SK-N-MC (cell line): ENCODE measurements around the gene CTTN.

Experiments used
- DNase-seq: peaks from one replicate; pipeline ENCODE4 v3.0.0-alpha.2; 2011; ENCODE audit warnings: low read depth, low spot score
- H3K27ac ChIP-seq: fragments of 200-600 bp; sonication (generic); 2 replicates; pipeline ENCODE4 v1.5.1; 2016; ENCODE audit warnings: mixed run types
- H3K36me3 ChIP-seq: fragments of 200-600 bp; sonication (generic); 2 replicates; pipeline ENCODE4 v1.6.1; 2017; ENCODE audit warnings: antibody characterized with exemption, low read length, mixed read lengths; ENCODE audit not compliant: insufficient read depth
- H3K4me3 ChIP-seq: fragments of 200-600 bp; sonication (generic); 2 replicates; pipeline ENCODE4 v1.5.1; 2016
- H3K9ac ChIP-seq: fragments of 200-600 bp; sonication (generic); 2 replicates; pipeline ENCODE4 v1.8.0; 2017; ENCODE audit warnings: mixed run types, mixed read lengths; ENCODE audit not compliant: insufficient read length
- H3K9me3 ChIP-seq: fragments of 200-600 bp; sonication (generic); 2 replicates; pipeline ENCODE4 v1.6.1; 2017; ENCODE audit warnings: low read depth, mild to moderate bottlenecking, antibody characterized with exemption, low read length, moderate library complexity, mixed read lengths
- EZH2 ChIP-seq: fragments of 200-600 bp; sonication (generic); IDR thresholded peaks from one replicate; pipeline ENCODE4 v1.6.1; 2017; ENCODE audit warnings: antibody characterized with exemption
- FOXP2 ChIP-seq: optimal IDR thresholded peaks from 2 replicates; pipeline ENCODE3; 2011; ENCODE audit warnings: mild to moderate bottlenecking, moderate library complexity; ENCODE audit not compliant: insufficient read depth; ENCODE audit errors: extremely low read length, control extremely low read depth
- POLR2AphosphoS5 ChIP-seq: IDR thresholded peaks from 2 replicates; pipeline ENCODE4 v1.6.1; 2012; ENCODE audit warnings: mild to moderate bottlenecking, low read depth, low read length, borderline replicate concordance

The CTTN gene

DNA sequence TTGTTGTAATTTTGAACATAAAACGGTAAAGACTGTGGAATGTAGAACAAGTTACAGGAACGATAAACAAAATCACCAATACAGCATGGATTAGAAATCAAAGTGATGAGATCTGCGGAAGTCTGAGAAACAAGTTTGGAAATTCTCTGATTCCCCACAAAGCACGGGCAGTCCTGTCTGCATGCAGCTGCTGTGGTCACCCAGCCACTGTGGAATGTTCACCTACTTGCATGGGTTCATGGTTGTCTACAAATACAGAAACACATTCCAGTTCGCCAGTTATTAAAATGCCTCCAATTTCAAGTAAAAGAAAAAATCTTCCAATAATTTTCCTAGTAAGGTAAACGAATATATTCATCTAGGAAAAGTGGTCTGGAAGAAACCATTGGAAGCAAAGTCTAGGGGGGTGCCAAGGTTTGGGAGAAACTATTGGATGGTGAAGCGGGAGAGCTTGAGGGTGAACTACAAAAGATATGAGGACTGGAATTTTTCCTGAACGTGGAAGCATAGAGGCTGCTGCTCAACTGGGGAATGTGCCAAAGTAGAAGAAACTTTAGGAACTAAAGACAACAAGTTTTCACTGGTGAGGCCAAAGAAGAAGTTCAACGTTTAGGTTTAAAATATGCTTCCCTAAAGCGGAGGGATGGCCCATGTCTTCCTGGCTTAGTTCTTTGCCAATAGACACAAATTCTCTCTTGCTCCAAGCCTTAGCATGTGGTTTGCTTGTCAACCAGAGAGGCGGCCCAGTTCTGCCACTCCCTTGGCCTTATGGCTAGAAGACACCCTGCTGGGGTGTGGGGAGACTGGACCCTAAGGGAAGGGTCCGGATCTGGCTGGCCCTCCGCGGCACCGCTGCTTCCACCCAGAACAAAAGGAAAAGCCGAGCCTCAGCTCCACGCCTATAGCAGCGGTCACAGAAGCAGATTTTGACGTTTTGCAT is 70.2 kb downstream of the CTTN start:
- Histone ChIP-seq H3K9ac (no peak overlapping the region), H3K36me3 (no peaks in the 10 kb centered on the region), H3K9me3 (no peaks in the 10 kb centered on the region), H3K27ac (no peak overlapping the region), H3K4me3 (no peak overlapping the region)
- no peak for DNase-seq
- TF ChIP-seq FOXP2, result no peak
- no peak for TF ChIP-seq EZH2
- no peak for TF ChIP-seq POLR2AphosphoS5

DNA sequence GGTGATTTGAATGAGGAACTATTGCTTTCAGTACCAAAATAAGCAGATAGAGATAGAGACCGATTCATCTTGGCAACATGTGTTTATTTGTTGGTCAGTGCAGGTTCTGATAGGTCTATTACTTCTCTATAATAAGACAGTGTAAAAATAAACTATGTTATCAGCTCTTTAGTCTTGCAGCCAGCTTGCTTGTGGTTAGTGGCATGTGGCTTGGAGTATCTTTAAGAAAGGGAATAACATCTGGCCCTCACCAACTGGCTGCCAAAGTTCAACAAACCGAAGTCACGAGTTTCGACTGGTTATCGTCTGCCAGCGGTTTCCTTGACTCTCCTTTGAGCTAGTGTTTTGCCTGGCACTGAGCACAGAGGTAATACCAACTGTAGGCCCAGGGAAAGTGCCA is 71.8 kb downstream of the CTTN start:
- no peaks in the 10 kb centered on the region for H3K9me3 ChIP-seq
- no peak for TF ChIP-seq EZH2
- no peak for TF ChIP-seq FOXP2
- TF ChIP-seq POLR2AphosphoS5, result no peak
- DNase-seq, result no peak
- H3K4me3 ChIP-seq, result no peak overlapping the region
- H3K36me3 ChIP-seq, result no peaks in the 10 kb centered on the region
- H3K9ac ChIP-seq, result no peak overlapping the region
- no peak overlapping the region for H3K27ac ChIP-seq

- DNase-seq, result no peak
- Histone ChIP-seq H3K9me3 (no peaks in the 10 kb centered on the region), H3K9ac (no peak overlapping the region), H3K4me3 (no peak overlapping the region), H3K36me3 (no peaks in the 10 kb centered on the region), H3K27ac (no peak overlapping the region)
- TF ChIP-seq FOXP2 (no peak), EZH2 (no peak), POLR2AphosphoS5 (no peak)
These were observed 72.9 kb downstream of the CTTN start for GRCh38 chr11:70471254-70471653.

DNA sequence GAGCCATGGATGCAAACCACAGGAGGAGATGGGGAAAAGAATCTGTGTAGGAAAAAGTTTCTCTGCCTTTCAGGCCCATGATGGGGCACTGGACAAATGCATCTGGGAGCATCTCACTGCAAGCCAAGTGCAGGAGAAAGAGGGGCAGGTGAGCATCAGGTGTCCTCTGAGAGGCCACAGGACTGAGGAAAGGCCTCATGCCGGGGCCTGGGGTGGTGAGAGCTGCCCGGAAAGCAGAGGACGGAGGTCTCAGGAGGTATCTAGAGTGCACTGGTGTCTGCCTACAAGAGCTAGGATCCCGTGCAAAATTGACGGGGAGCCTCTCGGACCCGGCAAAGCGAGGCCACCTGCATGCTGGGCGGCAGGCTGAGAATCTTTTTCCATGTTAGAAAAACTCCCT is 73.9 kb downstream of the CTTN start:
- H3K9me3 ChIP-seq, result no peaks in the 10 kb centered on the region
- DNase-seq, result no peak
- H3K27ac ChIP-seq, result no peak overlapping the region
- no peak overlapping the region for H3K4me3 ChIP-seq
- no peaks in the 10 kb centered on the region for H3K36me3 ChIP-seq
- no peak for TF ChIP-seq POLR2AphosphoS5
- no peak for TF ChIP-seq FOXP2
- no peak for TF ChIP-seq EZH2
- no peak overlapping the region for H3K9ac ChIP-seq

- TF ChIP-seq FOXP2, result no peak
- TF ChIP-seq EZH2, result no peak
- TF ChIP-seq POLR2AphosphoS5, result no peak
- H3K9me3 ChIP-seq, result no peaks in the 10 kb centered on the region
- no peak overlapping the region for H3K9ac ChIP-seq
- H3K27ac ChIP-seq, result no peak overlapping the region
- H3K36me3 ChIP-seq, result no peaks in the 10 kb centered on the region
- no peak for DNase-seq
- no peak overlapping the region for H3K4me3 ChIP-seq
These were observed 75.0 kb downstream of the CTTN start for GRCh38 chr11:70473186-70473872.

GRCh38 chr11:70473873-70474690 is 75.8 kb downstream of the CTTN start:
- DNase-seq, result no peak
- Histone ChIP-seq H3K27ac (no peak overlapping the region), H3K9ac (no peak overlapping the region), H3K36me3 (no peaks in the 10 kb centered on the region), H3K9me3 (no peaks in the 10 kb centered on the region), H3K4me3 (no peak overlapping the region)
- TF ChIP-seq POLR2AphosphoS5, result no peak
- no peak for TF ChIP-seq EZH2
- no peak for TF ChIP-seq FOXP2

- no peaks in the 10 kb centered on the region for H3K9me3 ChIP-seq
- no peak overlapping the region for H3K27ac ChIP-seq
- no peaks in the 10 kb centered on the region for H3K36me3 ChIP-seq
- H3K4me3 ChIP-seq, result no peak overlapping the region
- TF ChIP-seq POLR2AphosphoS5 (no peak), FOXP2 (no peak), EZH2 (no peak)
- DNase-seq, result no peak
- no peak overlapping the region for H3K9ac ChIP-seq
These were observed 76.4 kb downstream of the CTTN start for GRCh38 chr11:70474710-70475109.

- no peak for TF ChIP-seq FOXP2
- TF ChIP-seq EZH2, result no peak
- TF ChIP-seq POLR2AphosphoS5, result no peak
- no peak overlapping the region for H3K9ac ChIP-seq
- no peaks in the 10 kb centered on the region for H3K36me3 ChIP-seq
- H3K27ac ChIP-seq, result no peak overlapping the region
- H3K4me3 ChIP-seq, result no peak overlapping the region
- H3K9me3 ChIP-seq, result no peaks in the 10 kb centered on the region
- DNase-seq, result no peak
These were observed 78.3 kb downstream of the CTTN start for GRCh38 chr11:70476669-70477068.
